Breast epithelium (tissue), 4 donors: Measurements from ENCODE around the gene GCLM. TPM values are rescaled to one million over a fixed set of nuclear protein-coding genes. Genes with fewer than 3 reads are reported as not detected.

ENCODE experiments used
- DNase-seq, 2 donors: peaks; one replicate each; pipeline ENCODE4 v3.0.0-alpha.2; 2019; ENCODE audit warnings: low spot score in 2 of 2
- H3K27ac ChIP-seq, 2 donors: fragments of 200-600 bp; sonication (generic) in 1 of 2; one replicate each; pipeline ENCODE4 v1.5.1; 2016 to 2019; ENCODE audit warnings: mild to moderate bottlenecking in 1 of 2
- H3K27me3 ChIP-seq, 2 donors: fragments of 200-600 bp; sonication (generic) in 1 of 2; one replicate each; pipeline versions ENCODE4 v1.5.1 to v1.6.0; 2017 to 2019; ENCODE audit warnings: control low read depth in 1 of 2, mild to moderate bottlenecking in 1 of 2
- H3K36me3 ChIP-seq: fragments of 200-600 bp; one replicate; pipeline ENCODE4 v1.5.1; 2019
- H3K4me1 ChIP-seq, 2 donors: fragments of 200-600 bp; sonication (generic); one replicate each; pipeline ENCODE4 v1.5.1; 2016 to 2019; ENCODE audit warnings: control low read depth in 1 of 2
- H3K4me3 ChIP-seq, 3 donors: fragments of 200-600 bp; sonication (generic); 1 replicate in 2 of 3; 2 replicates in 1 of 3; pipeline ENCODE4 v1.5.1; 2016 to 2019; ENCODE audit warnings: mild to moderate bottlenecking in 3 of 3, moderate library complexity in 2 of 3
- H3K9me3 ChIP-seq, 2 donors: fragments of 200-600 bp; sonication (generic) in 1 of 2; one replicate each; pipeline ENCODE4 v1.5.1; 2016 to 2019; ENCODE audit warnings: control low read depth in 1 of 2
- POLR2A ChIP-seq: fragments of 450-650 bp; IDR thresholded peaks from one replicate; pipeline ENCODE4 v1.6.1; 2016; ENCODE audit warnings: antibody characterized with exemption, mild to moderate bottlenecking, moderate library complexity
- POLR2AphosphoS5 ChIP-seq, 3 donors: sonication (generic); formaldehyde crosslinking; IDR thresholded peaks; one replicate each; pipeline ENCODE4 v1.6.1; 2017; ENCODE audit warnings: antibody characterized with exemption in 3 of 3
- intact Hi-C: fragments of 100-400 bp; cut with DNase I; formaldehyde crosslinking; loops from one replicate; pipeline ENCODE4 v1.15.1; 2023; ENCODE audit warnings: low total_unique reads
- total RNA-seq, 3 donors: library from RNA; depleted of rRNA; stranded (reverse); fragments of >200 nt; gene quantifications; one replicate each; pipeline ENCODE4 v1.1.0, GENCODE V29; 2016
- TF ChIP-seq, protein P1 (sequence below), 3 donors: fragments of 450-650 bp; IDR thresholded peaks; one replicate each; pipeline ENCODE4 v1.5.1; 2016 to 2017; ENCODE audit warnings: antibody characterized with exemption in 3 of 3, mild to moderate bottlenecking in 3 of 3, moderate library complexity in 3 of 3

Gene GCLM
- total RNA-seq, 3 donors from 2014 or later = 10.1 to 23.7 (median 13.8) TPM

DNA sequence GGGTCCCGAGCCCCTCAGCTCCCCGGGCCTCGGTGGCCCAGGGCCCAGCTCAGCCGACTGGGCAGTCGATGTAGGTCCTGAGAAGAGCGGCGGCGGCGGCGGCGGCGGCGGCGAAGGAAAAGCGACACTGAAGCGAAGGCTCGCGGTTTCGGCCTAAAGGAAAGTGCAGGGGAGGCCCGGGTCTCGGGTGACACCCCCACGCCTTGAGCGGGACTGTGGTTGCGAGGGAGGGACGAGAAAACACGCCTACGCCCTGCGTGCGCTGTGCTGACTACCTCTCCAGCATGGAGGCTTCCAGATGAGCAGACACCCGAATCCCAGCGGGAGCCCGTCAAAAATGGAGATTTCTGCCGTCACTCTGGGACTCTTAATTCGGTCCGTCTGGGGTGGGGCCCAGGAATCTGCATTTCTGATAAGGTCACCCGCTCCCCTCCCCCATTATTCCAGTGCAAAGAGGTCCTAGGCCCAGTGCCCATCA lies 61.4 kb downstream of the GCLM start:
- H3K9me3 ChIP-seq = no peaks in the 10 kb centered on the region
- TF ChIP-seq POLR2AphosphoS5 (IDR thresholded peaks at IDR 0.05) (peak in 2 of 3 donors; percentile 6 to 16), POLR2A (no peak)
- TF ChIP-seq, protein P1, sequence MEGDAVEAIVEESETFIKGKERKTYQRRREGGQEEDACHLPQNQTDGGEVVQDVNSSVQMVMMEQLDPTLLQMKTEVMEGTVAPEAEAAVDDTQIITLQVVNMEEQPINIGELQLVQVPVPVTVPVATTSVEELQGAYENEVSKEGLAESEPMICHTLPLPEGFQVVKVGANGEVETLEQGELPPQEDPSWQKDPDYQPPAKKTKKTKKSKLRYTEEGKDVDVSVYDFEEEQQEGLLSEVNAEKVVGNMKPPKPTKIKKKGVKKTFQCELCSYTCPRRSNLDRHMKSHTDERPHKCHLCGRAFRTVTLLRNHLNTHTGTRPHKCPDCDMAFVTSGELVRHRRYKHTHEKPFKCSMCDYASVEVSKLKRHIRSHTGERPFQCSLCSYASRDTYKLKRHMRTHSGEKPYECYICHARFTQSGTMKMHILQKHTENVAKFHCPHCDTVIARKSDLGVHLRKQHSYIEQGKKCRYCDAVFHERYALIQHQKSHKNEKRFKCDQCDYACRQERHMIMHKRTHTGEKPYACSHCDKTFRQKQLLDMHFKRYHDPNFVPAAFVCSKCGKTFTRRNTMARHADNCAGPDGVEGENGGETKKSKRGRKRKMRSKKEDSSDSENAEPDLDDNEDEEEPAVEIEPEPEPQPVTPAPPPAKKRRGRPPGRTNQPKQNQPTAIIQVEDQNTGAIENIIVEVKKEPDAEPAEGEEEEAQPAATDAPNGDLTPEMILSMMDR (IDR thresholded peaks at IDR 0.05) = no peak
- peaks cover 0 to 2% of the 10 kb centered on the region in 2 donors for H3K4me1 ChIP-seq
- no peaks in the 10 kb centered on the region for H3K36me3 ChIP-seq
- H3K27me3 ChIP-seq = no peaks in the 10 kb centered on the region
- H3K4me3 ChIP-seq = peak overlapping the region; percentile 62 to 90 (median 74)
- intact Hi-C loops = loop anchor here (10.0 kb wide), 1 partner anchor 223 kb away; no protein-coding TSS in a partner anchor
- peak; percentile 57 to 67 for DNase-seq
- peak overlapping the region; percentile 95 to 98 for H3K27ac ChIP-seq

GRCh38 chr1:93846992-93847810 lies 62.0 kb downstream of the GCLM start:
- Histone ChIP-seq H3K4me1 (peaks cover 0 to 2% of the 10 kb centered on the region in 2 donors), H3K36me3 (no peaks in the 10 kb centered on the region), H3K9me3 (no peaks in the 10 kb centered on the region), H3K27ac (peak overlapping the region; percentile 95 to 98), H3K27me3 (no peaks in the 10 kb centered on the region), H3K4me3 (peak overlapping the region; percentile 62 to 90 (median 74))
- intact Hi-C loops = loop anchor here (10.0 kb wide), 1 partner anchor 222 kb away; no protein-coding TSS in a partner anchor
- TF ChIP-seq POLR2A (peak; percentile 13), POLR2AphosphoS5 (IDR thresholded peaks at IDR 0.05) (peak; percentile 84 to 94 (median 89))
- TF ChIP-seq, protein P1 (IDR thresholded peaks at IDR 0.05) = peak in 1 of 3 donors; percentile 12
- peak; percentile 88 for DNase-seq

- Histone ChIP-seq H3K9me3 (no peaks in the 10 kb centered on the region), H3K4me1 (peaks cover 0 to 2% of the 10 kb centered on the region in 2 donors), H3K27ac (peak overlapping the region; percentile 95 to 98), H3K27me3 (no peaks in the 10 kb centered on the region), H3K4me3 (peak overlapping the region; percentile 62 to 90 (median 74)), H3K36me3 (no peaks in the 10 kb centered on the region)
- TF ChIP-seq POLR2AphosphoS5 (IDR thresholded peaks at IDR 0.05) (peak in 2 of 3 donors; percentile 46 to 56), POLR2A (peak; percentile 14)
- TF ChIP-seq, protein P1 (IDR thresholded peaks at IDR 0.05) = peak; percentile 45 to 54 (median 48)
- DNase-seq = peak; percentile 86 to 91
- intact Hi-C loops = loop anchor here (10.0 kb wide), 1 partner anchor 222 kb away; no protein-coding TSS in a partner anchor
Observed at GRCh38 chr1:93846206-93846991, 62.8 kb downstream of the GCLM start.

GRCh38 chr1:93845538-93846205 lies 63.6 kb downstream of the GCLM start:
- H3K27me3 ChIP-seq = no peaks in the 10 kb centered on the region
- H3K36me3 ChIP-seq = no peaks in the 10 kb centered on the region
- DNase-seq = no peak
- no peaks in the 10 kb centered on the region for H3K9me3 ChIP-seq
- H3K4me1 ChIP-seq = peaks cover 0 to 2% of the 10 kb centered on the region in 2 donors
- peak overlapping the region; percentile 95 to 98 for H3K27ac ChIP-seq
- H3K4me3 ChIP-seq = peak overlapping the region; percentile 62 to 90 (median 74)
- intact Hi-C loops = loop anchor here (10.0 kb wide), 1 partner anchor 221 kb away; no protein-coding TSS in a partner anchor
- peak in 1 of 3 donors; percentile 35 for TF ChIP-seq POLR2AphosphoS5 (IDR thresholded peaks at IDR 0.05)
- TF ChIP-seq, protein P1 (IDR thresholded peaks at IDR 0.05) = no peak
